ENCODE data around the gene LIPC. TPM values are rescaled to one million over a fixed set of nuclear protein-coding genes. Genes with fewer than 3 reads are reported as not detected.
A peak's percentile ranks its signal among the peaks of the same experiment; 100 is the strongest.

The LIPC gene
- total and polyA plus RNA-seq, 7 experiments from 2014 or later = 0.46 to 5.1 (median 0.77) TPM

GRCh38 chr15:58396181-58396580 lies 35.6 kb upstream of the LIPC start:
- H3K9me3 ChIP-seq (ENCODE audit: control insufficient read depth in 2 of 3, low read length in 3 of 3) = no peaks in the 10 kb centered on the region
- POLR2A ChIA-PET = interaction anchor here (0.6 kb wide), 1 partner anchor 15 kb away, joined by 3 read pairs; no protein-coding TSS in a partner anchor
- Mint-ChIP-seq H3K9me3 (no peaks in the 10 kb centered on the region), H3K4me3 (no peak overlapping the region), H3K27me3 (peaks cover 0 to 9% (median 0%) of the 10 kb centered on the region in 5 donors), H3K36me3 (no peaks in the 10 kb centered on the region), H3K27ac (no peak overlapping the region), H3K4me1 (no peaks in the 10 kb centered on the region)
- H3K4me1 ChIP-seq (ENCODE audit: control insufficient read depth in 2 of 2, insufficient read depth in 2 of 2, low read length in 2 of 2) = no peaks in the 10 kb centered on the region
- H3K27ac ChIP-seq (ENCODE audit: low read depth, low read length) = no peak overlapping the region
- H3K36me3 ChIP-seq (ENCODE audit: control insufficient read depth in 2 of 3, insufficient read depth in 3 of 3, low read length in 3 of 3) = no peaks in the 10 kb centered on the region
- no peaks in the 10 kb centered on the region for H3K27me3 ChIP-seq (ENCODE audit: control insufficient read depth in 2 of 2, insufficient read depth in 2 of 2, low read length in 2 of 2)
- DNase-seq (no peak), ATAC-seq (no peak)
- intact Hi-C loops (cut with micrococcal nuclease) = no loop called here
- CTCF ChIA-PET = no interaction called here
- H3K4me3 ChIP-seq (ENCODE audit: low read length) = no peak overlapping the region

- Mint-ChIP-seq H3K27me3 (peaks cover 0 to 9% (median 0%) of the 10 kb centered on the region in 5 donors), H3K27ac (no peak overlapping the region), H3K9me3 (no peaks in the 10 kb centered on the region), H3K4me1 (peaks cover 0 to 5% (median 0%) of the 10 kb centered on the region in 7 donors), H3K4me3 (no peak overlapping the region), H3K36me3 (no peaks in the 10 kb centered on the region)
- ChIA-PET POLR2A (no interaction called here), CTCF (no interaction called here)
- Histone ChIP-seq H3K9me3 (ENCODE audit: control insufficient read depth in 2 of 3, low read length in 3 of 3) (no peaks in the 10 kb centered on the region), H3K27me3 (ENCODE audit: control insufficient read depth in 2 of 2, insufficient read depth in 2 of 2, low read length in 2 of 2) (no peaks in the 10 kb centered on the region), H3K4me3 (ENCODE audit: low read length) (no peak overlapping the region), H3K36me3 (ENCODE audit: control insufficient read depth in 2 of 3, insufficient read depth in 3 of 3, low read length in 3 of 3) (no peaks in the 10 kb centered on the region), H3K4me1 (ENCODE audit: control insufficient read depth in 2 of 2, insufficient read depth in 2 of 2, low read length in 2 of 2) (no peaks in the 10 kb centered on the region), H3K27ac (ENCODE audit: low read depth, low read length) (no peak overlapping the region)
- no peak for DNase-seq
- intact Hi-C loops (cut with micrococcal nuclease) = no loop called here
- ATAC-seq = no peak
Measured at GRCh38 chr15:58398071-58398470, 33.7 kb upstream of the LIPC start.

GRCh38 chr15:58398643-58399042 lies 33.1 kb upstream of the LIPC start:
- Histone ChIP-seq H3K36me3 (ENCODE audit: control insufficient read depth in 2 of 3, insufficient read depth in 3 of 3, low read length in 3 of 3) (no peaks in the 10 kb centered on the region), H3K4me3 (ENCODE audit: low read length) (no peak overlapping the region), H3K9me3 (ENCODE audit: control insufficient read depth in 2 of 3, low read length in 3 of 3) (no peaks in the 10 kb centered on the region), H3K27ac (ENCODE audit: low read depth, low read length) (no peak overlapping the region), H3K27me3 (ENCODE audit: control insufficient read depth in 2 of 2, insufficient read depth in 2 of 2, low read length in 2 of 2) (no peaks in the 10 kb centered on the region), H3K4me1 (ENCODE audit: control insufficient read depth in 2 of 2, insufficient read depth in 2 of 2, low read length in 2 of 2) (no peaks in the 10 kb centered on the region)
- intact Hi-C loops (cut with micrococcal nuclease) = no loop called here
- ATAC-seq = no peak
- no peaks in the 10 kb centered on the region for H3K36me3 Mint-ChIP-seq
- ChIA-PET CTCF (no interaction called here), POLR2A (no interaction called here)
- H3K27me3 Mint-ChIP-seq = peaks cover 0 to 11% (median 0%) of the 10 kb centered on the region in 5 donors
- H3K4me1 Mint-ChIP-seq = peaks cover 0 to 5% (median 0%) of the 10 kb centered on the region in 7 donors
- DNase-seq = no peak
- no peak overlapping the region for H3K27ac Mint-ChIP-seq
- H3K9me3 Mint-ChIP-seq = peaks cover 0 to 2% (median 0%) of the 10 kb centered on the region in 11 donors
- H3K4me3 Mint-ChIP-seq = no peak overlapping the region

- Histone ChIP-seq H3K36me3 (ENCODE audit: control insufficient read depth in 2 of 3, insufficient read depth in 3 of 3, low read length in 3 of 3) (no peaks in the 10 kb centered on the region), H3K4me3 (ENCODE audit: low read length) (no peak overlapping the region), H3K27ac (ENCODE audit: low read depth, low read length) (no peak overlapping the region), H3K4me1 (ENCODE audit: control insufficient read depth in 2 of 2, insufficient read depth in 2 of 2, low read length in 2 of 2) (no peaks in the 10 kb centered on the region), H3K9me3 (ENCODE audit: control insufficient read depth in 2 of 3, low read length in 3 of 3) (no peaks in the 10 kb centered on the region), H3K27me3 (ENCODE audit: control insufficient read depth in 2 of 2, insufficient read depth in 2 of 2, low read length in 2 of 2) (no peaks in the 10 kb centered on the region)
- H3K9me3 Mint-ChIP-seq = peaks cover 0 to 4% (median 0%) of the 10 kb centered on the region in 11 donors
- DNase-seq (no peak), ATAC-seq (no peak)
- CTCF ChIA-PET = no interaction called here
- H3K4me1 Mint-ChIP-seq = peaks cover 0 to 5% (median 0%) of the 10 kb centered on the region in 7 donors
- peak overlapping the region in 1 of 9 donors; percentile 59 for H3K27ac Mint-ChIP-seq
- no peak overlapping the region for H3K4me3 Mint-ChIP-seq
- no peaks in the 10 kb centered on the region for H3K36me3 Mint-ChIP-seq
- POLR2A ChIA-PET = no interaction called here
- peaks cover 0 to 6% (median 0%) of the 10 kb centered on the region in 5 donors for H3K27me3 Mint-ChIP-seq
- intact Hi-C loops (cut with micrococcal nuclease) = no loop called here
Measured at GRCh38 chr15:58399739-58400138, 32.1 kb upstream of the LIPC start.

- no peak for DNase-seq
- Histone ChIP-seq H3K36me3 (ENCODE audit: control insufficient read depth in 2 of 3, insufficient read depth in 3 of 3, low read length in 3 of 3) (no peaks in the 10 kb centered on the region), H3K27me3 (ENCODE audit: control insufficient read depth in 2 of 2, insufficient read depth in 2 of 2, low read length in 2 of 2) (no peaks in the 10 kb centered on the region), H3K4me1 (ENCODE audit: control insufficient read depth in 2 of 2, insufficient read depth in 2 of 2, low read length in 2 of 2) (no peaks in the 10 kb centered on the region), H3K27ac (ENCODE audit: low read depth, low read length) (no peak overlapping the region), H3K9me3 (ENCODE audit: control insufficient read depth in 2 of 3, low read length in 3 of 3) (no peaks in the 10 kb centered on the region), H3K4me3 (ENCODE audit: low read length) (no peak overlapping the region)
- Mint-ChIP-seq H3K27me3 (peaks cover 0 to 6% (median 0%) of the 10 kb centered on the region in 5 donors), H3K9me3 (peaks cover 0 to 4% (median 0%) of the 10 kb centered on the region in 11 donors), H3K27ac (no peak overlapping the region), H3K4me3 (no peak overlapping the region), H3K36me3 (no peaks in the 10 kb centered on the region), H3K4me1 (peaks cover 0 to 5% (median 0%) of the 10 kb centered on the region in 7 donors)
- ChIA-PET CTCF (no interaction called here), POLR2A (no interaction called here)
- no peak for ATAC-seq
- intact Hi-C loops (cut with micrococcal nuclease) = no loop called here
Measured at GRCh38 chr15:58401276-58401675, 30.5 kb upstream of the LIPC start.

- Histone ChIP-seq H3K27ac (ENCODE audit: low read depth, low read length) (no peak overlapping the region), H3K36me3 (ENCODE audit: control insufficient read depth in 2 of 3, insufficient read depth in 3 of 3, low read length in 3 of 3) (no peaks in the 10 kb centered on the region), H3K4me3 (ENCODE audit: low read length) (no peak overlapping the region), H3K27me3 (ENCODE audit: control insufficient read depth in 2 of 2, insufficient read depth in 2 of 2, low read length in 2 of 2) (no peaks in the 10 kb centered on the region), H3K9me3 (ENCODE audit: control insufficient read depth in 2 of 3, low read length in 3 of 3) (no peaks in the 10 kb centered on the region), H3K4me1 (ENCODE audit: control insufficient read depth in 2 of 2, insufficient read depth in 2 of 2, low read length in 2 of 2) (no peaks in the 10 kb centered on the region)
- peaks cover 0 to 4% (median 0%) of the 10 kb centered on the region in 11 donors for H3K9me3 Mint-ChIP-seq
- peaks cover 0 to 6% (median 0%) of the 10 kb centered on the region in 5 donors for H3K27me3 Mint-ChIP-seq
- POLR2A ChIA-PET = no interaction called here
- intact Hi-C loops (cut with micrococcal nuclease) = no loop called here
- peaks cover 0 to 5% (median 0%) of the 10 kb centered on the region in 7 donors for H3K4me1 Mint-ChIP-seq
- no peak overlapping the region for H3K27ac Mint-ChIP-seq
- no peak overlapping the region for H3K4me3 Mint-ChIP-seq
- no peak for DNase-seq
- CTCF ChIA-PET = no interaction called here
- H3K36me3 Mint-ChIP-seq = no peaks in the 10 kb centered on the region
- ATAC-seq = no peak
Measured at GRCh38 chr15:58401991-58402649, 29.7 kb upstream of the LIPC start.

- CTCF ChIA-PET = no interaction called here
- H3K27me3 Mint-ChIP-seq = peaks cover 0 to 2% (median 0%) of the 10 kb centered on the region in 5 donors
Measured at GRCh38 chr15:58403581-58403980, 28.2 kb upstream of the LIPC start.

More at GRCh38 chr15:58403581-58403980, 28.2 kb upstream of the LIPC start:
- H3K4me3 ChIP-seq (ENCODE audit: low read length) = no peak overlapping the region
- H3K9me3 ChIP-seq (ENCODE audit: control insufficient read depth in 2 of 3, low read length in 3 of 3) = no peaks in the 10 kb centered on the region
- H3K9me3 Mint-ChIP-seq = peaks cover 0 to 4% (median 0%) of the 10 kb centered on the region in 11 donors
- H3K4me3 Mint-ChIP-seq = no peak overlapping the region
- H3K27ac Mint-ChIP-seq = no peak overlapping the region
- no peaks in the 10 kb centered on the region for H3K4me1 ChIP-seq (ENCODE audit: control insufficient read depth in 2 of 2, insufficient read depth in 2 of 2, low read length in 2 of 2)
- POLR2A ChIA-PET = no interaction called here
- H3K36me3 Mint-ChIP-seq = peaks cover 0 to 4% (median 0%) of the 10 kb centered on the region in 5 donors
- H3K4me1 Mint-ChIP-seq = peaks cover 0 to 11% (median 0%) of the 10 kb centered on the region in 7 donors
- no peaks in the 10 kb centered on the region for H3K36me3 ChIP-seq (ENCODE audit: control insufficient read depth in 2 of 3, insufficient read depth in 3 of 3, low read length in 3 of 3)
- H3K27me3 ChIP-seq (ENCODE audit: control insufficient read depth in 2 of 2, insufficient read depth in 2 of 2, low read length in 2 of 2) = no peaks in the 10 kb centered on the region
- H3K27ac ChIP-seq (ENCODE audit: low read depth, low read length) = no peak overlapping the region
- DNase-seq (no peak), ATAC-seq (no peak)
- intact Hi-C loops (cut with micrococcal nuclease) = no loop called here

Data from naive thymus-derived CD4-positive, alpha-beta T cell (primary cell).